Stimulated activated CD4-positive, alpha-beta T cell treated with anti-CD3 and anti-CD28 coated beads, TNF-alpha, amount 100 ng/mL, for 24 hours (primary cell): ENCODE data around the gene CHRM1.

Experiments
- DNase-seq, 3 experiments: peaks; one replicate each; pipeline ENCODE4 v3.0.0-alpha.2; 2020; ENCODE audit warnings: low read depth in 3 of 3

Gene CHRM1

GRCh38 chr11:62925745-62926679 is 4.8 kb upstream of the CHRM1 start:
- no peak for DNase-seq

GRCh38 chr11:62925308-62925707 is 4.1 kb upstream of the CHRM1 start:
- DNase-seq = no peak

- DNase-seq = no peak
Measured at GRCh38 chr11:62923601-62924411, 2.6 kb upstream of the CHRM1 start.

GRCh38 chr11:62922653-62923431 is 1.7 kb upstream of the CHRM1 start:
- peak in 1 of 3 experiments; percentile 47 for DNase-seq

- no peak for DNase-seq
Measured at GRCh38 chr11:62922189-62922589, 1.0 kb upstream of the CHRM1 start.

GRCh38 chr11:62921573-62922188 is 518 bp upstream of the CHRM1 start:
- no peak for DNase-seq

- no peak for DNase-seq
Measured at GRCh38 chr11:62919898-62920640, 1.1 kb downstream of the CHRM1 start.

- DNase-seq = no peak
Measured at GRCh38 chr11:62919476-62919875, 1.7 kb downstream of the CHRM1 start.

GRCh38 chr11:62918531-62918930 is 2.6 kb downstream of the CHRM1 start:
- no peak for DNase-seq

GRCh38 chr11:62917906-62918502 is 3.2 kb downstream of the CHRM1 start:
- DNase-seq = no peak

GRCh38 chr11:62914416-62914815 is 6.7 kb downstream of the CHRM1 start:
- no peak for DNase-seq

GRCh38 chr11:62912268-62912667 is 8.9 kb downstream of the CHRM1 start:
- no peak for DNase-seq

GRCh38 chr11:62911137-62912130 is 9.7 kb downstream of the CHRM1 start:
- no peak for DNase-seq

GRCh38 chr11:62910141-62910882 is 10.9 kb downstream of the CHRM1 start:
- no peak for DNase-seq

- DNase-seq = no peak
Measured at GRCh38 chr11:62909107-62909894, 11.9 kb downstream of the CHRM1 start.

- no peak for DNase-seq
Measured at GRCh38 chr11:62908468-62909072, 12.6 kb downstream of the CHRM1 start.

GRCh38 chr11:62905927-62906531 is 15.1 kb downstream of the CHRM1 start:
- DNase-seq = peak; percentile 58 to 78 (median 75)
